PC-3 (cell line): Measurements from ENCODE around the gene MTMR8. TPM values are rescaled to one million over a fixed set of nuclear protein-coding genes. Genes with fewer than 3 reads are reported as not detected.

Source experiments
- ATAC-seq: fragments of 200-7000 bp; cut with Tn5 transposase; 2 replicates; pipeline ENCODE4 v1.9.1; 2020; ENCODE audit warnings: mild to moderate bottlenecking, moderate library complexity
- BruUV-seq: library from RNA; stranded (reverse); fragments of 400-500 nt; replicated peaks from 2 replicates; lab custom pipeline; 2021; lab: Mats Ljungman, UMichigan
- CTCF ChIA-PET: fragments of 300-600 bp; sonication (Branson Sonifier 250); formaldehyde crosslinking; loops from one replicate; lab custom pipeline; 2022; ENCODE audit warnings: antibody characterized with exemption; lab: Charles Lee
- POLR2A ChIA-PET: fragments of 300-600 bp; sonication (Branson Sonifier 250); formaldehyde crosslinking; loops from one replicate; lab custom pipeline; 2022; ENCODE audit warnings: antibody characterized with exemption; ENCODE audit not compliant: unreplicated experiment; lab: Charles Lee
- DNase-seq: peaks from one replicate; pipeline ENCODE4 v3.0.0-alpha.2; 2015
- H2AFZ ChIP-seq: fragments of 300-600 bp; sonication (generic); 2 replicates; pipeline ENCODE4 v1.6.0; 2016; ENCODE audit warnings: antibody characterized with exemption, low read length
- H3F3A ChIP-seq: fragments of 300-600 bp; sonication (generic); one replicate; pipeline ENCODE4 v1.6.0; 2017; ENCODE audit warnings: antibody characterized with exemption, low read length, control low read depth, mild to moderate bottlenecking; ENCODE audit not compliant: unreplicated experiment
- H3K27ac ChIP-seq: fragments of 300-600 bp; sonication (generic); 2 replicates; pipeline ENCODE4 v1.5.1; 2016; ENCODE audit warnings: mild to moderate bottlenecking, low read length
- H3K27me3 ChIP-seq: fragments of 300-600 bp; sonication (generic); 2 replicates; pipeline ENCODE4 v1.6.1; 2016; ENCODE audit warnings: low read length, mixed read lengths
- H3K36me3 ChIP-seq: fragments of 300-600 bp; sonication (generic); 2 replicates; pipeline ENCODE4 v1.6.1; 2016; ENCODE audit warnings: low read depth, mixed run types, low read length, mixed read lengths
- H3K4me1 ChIP-seq: fragments of 300-600 bp; sonication (generic); 2 replicates; pipeline ENCODE4 v1.5.1; 2016; ENCODE audit warnings: low read length; ENCODE audit not compliant: insufficient read depth
- H3K4me2 ChIP-seq: fragments of 300-600 bp; sonication (generic); 2 replicates; pipeline ENCODE4 v1.6.0; 2016; ENCODE audit warnings: low read length
- H3K4me3 ChIP-seq: fragments of 300-600 bp; sonication (generic); 2 replicates; pipeline ENCODE4 v1.5.1; 2016; ENCODE audit warnings: mild to moderate bottlenecking, low read length, mixed read lengths
- H3K79me2 ChIP-seq: fragments of 300-600 bp; sonication (generic); 2 replicates; pipeline ENCODE4 v1.6.1; 2017; ENCODE audit warnings: low read length, mixed read lengths
- H3K9ac ChIP-seq: fragments of 300-600 bp; sonication (generic); 2 replicates; pipeline ENCODE4 v1.6.0; 2016; ENCODE audit warnings: mild to moderate bottlenecking, low read length
- H3K9me2 ChIP-seq: fragments of 300-600 bp; sonication (generic); replicated peaks from 2 replicates; pipeline ENCODE4 v1.6.1; 2016; ENCODE audit warnings: mixed run types, low read length, mixed read lengths
- H3K9me3 ChIP-seq: fragments of 300-600 bp; sonication (generic); 2 replicates; pipeline ENCODE4 v1.6.1; 2016; ENCODE audit warnings: low read length, mixed read lengths
- H4K20me1 ChIP-seq: fragments of 300-600 bp; sonication (generic); 2 replicates; pipeline ENCODE4 v1.6.1; 2016; ENCODE audit warnings: low read length, mixed read lengths
- CTCF ChIP-seq: fragments of 300-600 bp; sonication (generic); conservative IDR thresholded peaks from 2 replicates; pipeline ENCODE4 v1.5.1; 2017; ENCODE audit warnings: antibody characterized with exemption, low read depth, mild to moderate bottlenecking, low read length
- EZH2 ChIP-seq: fragments of 300-600 bp; sonication (generic); IDR thresholded peaks from one replicate; pipeline ENCODE4 v1.6.1; 2017; ENCODE audit warnings: antibody characterized with exemption, mild to moderate bottlenecking, low read length; ENCODE audit not compliant: unreplicated experiment
- EZH2phosphoT487 ChIP-seq: fragments of 300-600 bp; sonication (generic); IDR thresholded peaks from 2 replicates; pipeline ENCODE4 v1.6.1; 2018; ENCODE audit warnings: mild to moderate bottlenecking, antibody characterized with exemption, low read length, borderline replicate concordance
- intact Hi-C: fragments of 100-400 bp; cut with micrococcal nuclease; formaldehyde crosslinking; loops from 2 replicates; pipeline ENCODE4 v1.9.0; 2023
- total RNA-seq: library from RNA; depleted of rRNA; stranded (reverse); fragments of >200 nt; gene quantifications from 2 replicates; pipeline ENCODE4 v1.2.3, GENCODE V29; 2014; rRNA removed

MTMR8 gene
- total RNA-seq, 1 experiment from 2014 or later = 0.87 TPM

GRCh38 chrX:64230123-64230970, 164.9 kb downstream of the MTMR8 start, which contains the start of gene ASB12:
ASB12 (minus strand) TSS chrX:64230607; CDS start chrX:64225650, 4,957 bp downstream.
- Histone ChIP-seq H3K4me3 (no peak within 1 kb of the TSS), H3K4me2 (no peak within 1 kb of the TSS), H3K9me3 (no peaks in the 10 kb centered on the region), H3K36me3 (no peaks in the 10 kb centered on the region), H3K9ac (no peak within 1 kb of the TSS), H3F3A (no peaks in the 10 kb centered on the region), H3K4me1 (no peaks in the 10 kb centered on the region), H3K79me2 (no peaks in the 10 kb centered on the region), H3K27ac (no peak within 1 kb of the TSS), H4K20me1 (no peaks in the 10 kb centered on the region), H3K27me3 (no peaks in the 10 kb centered on the region), H2AFZ (no peak within 1 kb of the TSS), H3K9me2 (no peaks in the 10 kb centered on the region)
- no TSS peak for BruUV-seq
- intact Hi-C loops = no loop called here
- ATAC-seq (no peak), DNase-seq (no peak)
- POLR2A ChIA-PET = no interaction called here
- TF ChIP-seq CTCF (no peak), EZH2phosphoT487 (no peak), EZH2 (no peak)
- CTCF ChIA-PET = no interaction called here

- intact Hi-C loops = no loop called here
- ATAC-seq (no peak), DNase-seq (no peak)
- Histone ChIP-seq H3K9ac (no peak overlapping the region), H3K4me1 (no peaks in the 10 kb centered on the region), H3K9me3 (no peaks in the 10 kb centered on the region), H3K79me2 (no peaks in the 10 kb centered on the region), H4K20me1 (no peaks in the 10 kb centered on the region), H3K36me3 (no peaks in the 10 kb centered on the region), H3K4me3 (no peak overlapping the region), H3K27me3 (no peaks in the 10 kb centered on the region), H3K4me2 (no peak overlapping the region), H3F3A (no peaks in the 10 kb centered on the region), H3K9me2 (no peaks in the 10 kb centered on the region), H2AFZ (no peak overlapping the region), H3K27ac (no peak overlapping the region)
- BruUV-seq = no TSS peak
- TF ChIP-seq EZH2phosphoT487 (no peak), EZH2 (no peak), CTCF (no peak)
- ChIA-PET POLR2A (no interaction called here), CTCF (no interaction called here)
Observed at GRCh38 chrX:64229154-64229553, 166.1 kb downstream of the MTMR8 start.

Other genes with a start within 250 kb of the MTMR8 start
- 3.9 and 4.3 TPM in 2 replicates for gene AMER1, start 189.7 kb downstream of the MTMR8 start, total RNA-seq
- not detected in 2 replicates for gene ASB12, start 164.8 kb downstream of the MTMR8 start, total RNA-seq